Effector memory CD8-positive, alpha-beta T cell (primary cell): ENCODE results near the gene TRAK1.

Source experiments
- ATAC-seq: fragments of 150-1000 bp; cut with Tn5 transposase; replicated peaks from 2 replicates; pipeline ENCODE4 v1.10.0; 2021; ENCODE audit warnings: mild to moderate bottlenecking, moderate library complexity
- DNase-seq, 3 experiments: peaks; one replicate each; pipeline ENCODE4 v3.0.0; 2021
- H3K27ac Mint-ChIP-seq, 2 donors: one replicate each; pipeline ENCODE4 v1.8.0; 2022; ENCODE audit warnings: mild to moderate bottlenecking in 2 of 2, mixed read lengths in 2 of 2, moderate library complexity in 2 of 2
- H3K27me3 Mint-ChIP-seq, 2 donors: one replicate each; pipeline ENCODE4 v1.8.0; 2022; ENCODE audit warnings: mixed read lengths in 2 of 2
- H3K36me3 Mint-ChIP-seq: one replicate; pipeline ENCODE4 v1.8.0; 2022; ENCODE audit warnings: mild to moderate bottlenecking, moderate library complexity, mixed read lengths; ENCODE audit not compliant: insufficient read depth
- H3K4me1 Mint-ChIP-seq, 2 donors: one replicate each; pipeline ENCODE4 v1.8.0; 2022; ENCODE audit warnings: low read depth in 2 of 2, mixed read lengths in 2 of 2
- H3K4me3 Mint-ChIP-seq, 2 donors: one replicate each; pipeline ENCODE4 v1.8.0; 2022; ENCODE audit warnings: mild to moderate bottlenecking in 2 of 2, mixed read lengths in 2 of 2, moderate library complexity in 2 of 2
- H3K9me3 Mint-ChIP-seq, 2 donors: one replicate each; pipeline ENCODE4 v1.8.0; 2022; ENCODE audit warnings: mixed read lengths in 2 of 2

Gene TRAK1

GRCh38 chr3:42236611-42237010, 145.5 kb downstream of the TRAK1 start:
- no peaks in the 10 kb centered on the region for H3K4me1 Mint-ChIP-seq

GRCh38 chr3:42246091-42246490, 154.9 kb downstream of the TRAK1 start:
- ATAC-seq, result no peak
- Mint-ChIP-seq H3K4me3 (no peak overlapping the region), H3K9me3 (no peaks in the 10 kb centered on the region), H3K27me3 (peaks cover 31 to 41% of the 10 kb centered on the region in 2 donors), H3K36me3 (no peaks in the 10 kb centered on the region), H3K4me1 (peaks cover 0 to 7% of the 10 kb centered on the region in 2 donors), H3K27ac (no peak overlapping the region)
- no peak for DNase-seq

More at GRCh38 chr3:42236611-42237010, 145.5 kb downstream of the TRAK1 start:
- Mint-ChIP-seq H3K4me3 (no peak overlapping the region), H3K36me3 (no peaks in the 10 kb centered on the region), H3K27ac (no peak overlapping the region), H3K27me3 (peaks cover 58 to 64% of the 10 kb centered on the region in 2 donors), H3K9me3 (peaks cover 0 to 4% of the 10 kb centered on the region in 2 donors)
- ATAC-seq (no peak), DNase-seq (no peak)

- Mint-ChIP-seq H3K27me3 (peaks cover 22 to 48% of the 10 kb centered on the region in 2 donors), H3K4me1 (peaks cover 0 to 7% of the 10 kb centered on the region in 2 donors), H3K36me3 (no peaks in the 10 kb centered on the region), H3K27ac (no peak overlapping the region), H3K4me3 (no peak overlapping the region), H3K9me3 (no peaks in the 10 kb centered on the region)
- ATAC-seq (peak; percentile 59), DNase-seq (peak; percentile 34 to 65 (median 41))
Observed at GRCh38 chr3:42247576-42248027, 156.4 kb downstream of the TRAK1 start.

GRCh38 chr3:42250761-42251160, 159.6 kb downstream of the TRAK1 start:
- ATAC-seq, result no peak
- Mint-ChIP-seq H3K27me3 (peaks cover 32 to 64% of the 10 kb centered on the region in 2 donors), H3K9me3 (no peaks in the 10 kb centered on the region), H3K4me1 (peaks cover 0 to 7% of the 10 kb centered on the region in 2 donors), H3K4me3 (no peak overlapping the region), H3K36me3 (no peaks in the 10 kb centered on the region), H3K27ac (no peak overlapping the region)
- no peak for DNase-seq

- Mint-ChIP-seq H3K9me3 (no peaks in the 10 kb centered on the region), H3K36me3 (no peaks in the 10 kb centered on the region), H3K27ac (no peak overlapping the region), H3K4me3 (no peak overlapping the region), H3K27me3 (peaks cover 29 to 69% of the 10 kb centered on the region in 2 donors), H3K4me1 (no peaks in the 10 kb centered on the region)
- ATAC-seq (no peak), DNase-seq (no peak)
Observed at GRCh38 chr3:42254566-42254965, 163.4 kb downstream of the TRAK1 start.

GRCh38 chr3:42256135-42256819, 165.1 kb downstream of the TRAK1 start:
- no peaks in the 10 kb centered on the region for H3K9me3 Mint-ChIP-seq
- no peak overlapping the region for H3K4me3 Mint-ChIP-seq
- ATAC-seq (no peak), DNase-seq (no peak)
- H3K27me3 Mint-ChIP-seq, result peaks cover 44 to 86% of the 10 kb centered on the region in 2 donors
- H3K4me1 Mint-ChIP-seq, result no peaks in the 10 kb centered on the region
- H3K36me3 Mint-ChIP-seq, result no peaks in the 10 kb centered on the region
- H3K27ac Mint-ChIP-seq, result no peak overlapping the region

GRCh38 chr3:42257007-42257406, 165.8 kb downstream of the TRAK1 start:
- no peaks in the 10 kb centered on the region for H3K9me3 Mint-ChIP-seq
- peaks cover 50 to 87% of the 10 kb centered on the region in 2 donors for H3K27me3 Mint-ChIP-seq
- no peak overlapping the region for H3K4me3 Mint-ChIP-seq
- H3K36me3 Mint-ChIP-seq, result no peaks in the 10 kb centered on the region
- H3K4me1 Mint-ChIP-seq, result no peaks in the 10 kb centered on the region
- no peak overlapping the region for H3K27ac Mint-ChIP-seq
- DNase-seq (no peak), ATAC-seq (no peak)

- H3K27me3 Mint-ChIP-seq, result peaks cover 72 to 92% of the 10 kb centered on the region in 2 donors
- H3K4me3 Mint-ChIP-seq, result no peak overlapping the region
- no peaks in the 10 kb centered on the region for H3K36me3 Mint-ChIP-seq
- H3K4me1 Mint-ChIP-seq, result peaks cover 0 to 5% of the 10 kb centered on the region in 2 donors
- H3K27ac Mint-ChIP-seq, result no peak overlapping the region
- no peak for DNase-seq
- ATAC-seq, result no peak
- no peaks in the 10 kb centered on the region for H3K9me3 Mint-ChIP-seq
Observed at GRCh38 chr3:42262525-42262924, 171.4 kb downstream of the TRAK1 start.

- Mint-ChIP-seq H3K27me3 (peaks cover 78 to 93% of the 10 kb centered on the region in 2 donors), H3K9me3 (no peaks in the 10 kb centered on the region), H3K4me3 (no peak overlapping the region), H3K4me1 (peaks cover 0 to 5% of the 10 kb centered on the region in 2 donors), H3K36me3 (no peaks in the 10 kb centered on the region), H3K27ac (no peak overlapping the region)
- no peak for ATAC-seq
- DNase-seq, result no peak
Observed at GRCh38 chr3:42263354-42264346, 172.5 kb downstream of the TRAK1 start.

- H3K27me3 Mint-ChIP-seq, result peaks cover 84 to 94% of the 10 kb centered on the region in 2 donors
- H3K9me3 Mint-ChIP-seq, result no peaks in the 10 kb centered on the region
- DNase-seq (no peak), ATAC-seq (no peak)
- peaks cover 0 to 5% of the 10 kb centered on the region in 2 donors for H3K4me1 Mint-ChIP-seq
- H3K27ac Mint-ChIP-seq, result no peak overlapping the region
- H3K4me3 Mint-ChIP-seq, result no peak overlapping the region
- no peaks in the 10 kb centered on the region for H3K36me3 Mint-ChIP-seq
Observed at GRCh38 chr3:42264399-42265058, 173.4 kb downstream of the TRAK1 start.

GRCh38 chr3:42265059-42265991, 174.2 kb downstream of the TRAK1 start:
- Mint-ChIP-seq H3K27me3 (peaks cover 82 to 94% of the 10 kb centered on the region in 2 donors), H3K27ac (no peak overlapping the region), H3K9me3 (no peaks in the 10 kb centered on the region), H3K36me3 (no peaks in the 10 kb centered on the region), H3K4me3 (no peak overlapping the region), H3K4me1 (peaks cover 0 to 5% of the 10 kb centered on the region in 2 donors)
- DNase-seq (no peak), ATAC-seq (no peak)

GRCh38 chr3:42266085-42266484, 174.9 kb downstream of the TRAK1 start, which contains the start of gene CCK:
Gene CCK (minus strand): TSS chr3:42266185. CDS start chr3:42263630, 2,555 bp downstream.
- Mint-ChIP-seq H3K4me1 (peaks cover 0 to 5% of the 10 kb centered on the region in 2 donors), H3K27me3 (peaks cover 83 to 93% of the 10 kb centered on the region in 2 donors), H3K36me3 (no peaks in the 10 kb centered on the region), H3K27ac (no peak within 1 kb of the TSS), H3K4me3 (no peak within 1 kb of the TSS), H3K9me3 (no peaks in the 10 kb centered on the region)
- DNase-seq (no peak), ATAC-seq (no peak)
